Measurements from ENCODE around the gene BCO2.

The BCO2 gene

DNA sequence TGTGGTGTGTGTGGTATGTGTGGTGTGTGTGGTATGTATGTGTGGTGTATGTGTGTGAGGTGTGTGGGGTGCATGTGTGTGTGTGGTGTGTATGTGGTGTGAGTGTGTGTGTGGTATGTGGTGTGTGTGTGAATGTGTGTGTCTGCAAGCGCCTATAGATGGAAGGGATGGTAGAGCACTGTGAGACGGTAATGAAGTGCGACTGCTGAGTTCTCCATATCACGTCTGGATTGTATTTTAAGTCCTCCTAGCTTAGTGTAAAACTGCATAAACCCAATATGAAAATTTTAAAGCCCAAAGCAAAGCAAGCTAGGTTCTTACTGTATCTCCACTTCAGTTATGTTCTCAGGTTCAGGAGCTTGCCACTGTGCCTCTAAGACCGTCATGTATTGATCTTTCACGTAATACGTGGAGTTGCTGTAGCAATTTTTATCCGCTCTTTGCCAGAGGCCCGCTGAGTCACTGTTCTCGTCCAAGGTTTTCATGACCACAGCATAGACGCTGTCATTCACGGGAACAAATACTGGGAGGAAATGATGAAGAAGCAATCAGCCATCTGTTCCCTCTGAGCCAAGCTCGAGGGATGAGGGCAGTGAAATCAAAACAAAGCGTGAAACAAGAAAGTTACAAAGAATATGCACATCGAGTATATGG is 79.9 kb downstream of the BCO2 start:
- no peak for DNase-seq

DNA sequence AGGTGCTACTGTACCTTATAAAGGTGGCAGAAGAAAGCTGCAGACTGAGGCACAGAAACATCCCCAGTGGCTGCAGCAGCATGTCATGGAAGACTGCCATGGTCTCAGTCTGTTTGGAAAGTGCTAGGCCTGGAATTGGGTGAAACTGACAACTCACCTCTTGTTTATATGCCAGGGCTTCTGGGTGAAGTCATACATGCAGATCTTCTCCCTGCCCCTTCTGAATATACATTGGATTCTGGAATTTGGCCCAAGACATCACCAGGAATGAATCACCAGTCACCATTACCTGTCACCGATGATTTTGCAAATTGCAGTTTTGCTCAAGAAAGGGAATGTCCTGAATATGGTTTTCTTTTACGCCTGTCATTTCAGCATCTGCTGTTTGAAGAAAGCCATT is 85.2 kb downstream of the BCO2 start, which contains the start of gene PLET1:
PLET1 (minus strand) TSS at position 371 of the 400 bp plus-strand sequence; CDS start at position 100, 271 bp downstream.
- no peak for DNase-seq

DNA sequence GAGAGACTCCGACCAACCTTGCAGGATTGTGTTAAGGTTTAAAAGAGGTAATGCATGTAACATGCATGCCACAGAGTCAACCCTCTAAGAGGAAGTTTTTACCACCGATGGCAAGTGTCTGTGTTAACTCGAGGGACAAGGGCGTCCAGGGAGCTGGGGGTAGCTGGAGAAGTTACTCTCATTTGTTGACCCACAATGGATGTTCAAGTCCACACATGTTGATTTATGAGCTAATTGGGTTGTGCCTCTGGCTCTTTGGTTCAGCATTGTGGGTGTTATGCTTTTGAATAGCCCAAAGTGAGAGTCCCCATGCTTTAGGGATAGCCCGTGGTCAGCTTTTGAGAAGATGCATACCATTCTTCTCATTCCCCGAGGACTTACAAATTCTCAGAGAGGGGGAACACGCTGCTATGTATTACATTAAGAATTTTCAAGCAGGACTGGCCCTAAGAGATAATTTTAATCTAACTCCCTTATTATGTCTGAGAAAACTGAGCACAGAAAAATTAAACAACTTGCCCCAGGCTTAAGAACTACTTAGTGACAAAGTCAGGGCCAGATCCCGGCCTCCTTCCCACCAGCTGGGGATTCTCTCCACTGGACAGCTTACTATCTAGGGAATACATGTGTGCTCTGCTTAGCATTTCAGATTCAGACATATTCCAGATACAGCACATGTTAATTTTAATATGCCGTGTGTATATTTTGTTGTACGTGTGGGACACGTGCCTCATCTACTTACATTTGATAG is 90.5 kb downstream of the BCO2 start:
- no peak for DNase-seq

DNA sequence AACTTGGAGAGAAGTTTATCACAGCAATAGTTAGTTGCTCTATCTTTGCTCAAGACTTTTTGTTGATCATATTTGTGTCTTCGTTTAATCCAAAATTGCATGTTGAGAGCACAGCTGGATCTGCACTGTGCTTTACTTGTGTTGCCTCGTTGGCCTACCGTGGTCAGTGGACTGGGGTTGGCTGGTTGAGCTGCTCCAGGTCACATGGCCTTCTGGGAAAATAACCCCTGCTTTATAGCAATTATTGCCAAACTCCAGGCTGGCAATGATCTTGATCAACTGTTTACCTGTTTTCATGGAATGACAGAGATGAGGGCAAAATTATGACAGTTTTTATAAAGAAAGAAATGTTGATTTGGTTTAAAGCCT is 91.1 kb downstream of the BCO2 start:
- no peak for DNase-seq

DNA sequence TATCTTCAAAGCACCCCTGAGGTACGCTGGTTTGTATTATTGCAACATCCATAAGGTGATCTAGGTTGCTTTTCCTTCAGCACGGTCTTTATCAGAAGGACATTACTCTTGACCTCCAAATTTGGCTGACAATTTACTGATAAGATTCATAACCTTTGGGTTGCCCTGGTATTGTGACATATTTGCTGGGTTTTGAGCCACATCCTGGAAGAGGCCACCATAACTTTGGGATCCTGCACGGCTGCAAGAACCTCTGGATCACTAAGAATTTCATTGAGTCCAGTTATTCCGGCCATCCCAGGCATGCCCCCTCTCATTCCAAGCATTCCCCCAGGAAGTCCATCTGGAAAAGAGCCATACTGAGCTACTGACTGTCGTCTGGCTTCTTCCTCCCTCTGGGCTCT is 91.9 kb downstream of the BCO2 start:
- no peak for DNase-seq

DNA sequence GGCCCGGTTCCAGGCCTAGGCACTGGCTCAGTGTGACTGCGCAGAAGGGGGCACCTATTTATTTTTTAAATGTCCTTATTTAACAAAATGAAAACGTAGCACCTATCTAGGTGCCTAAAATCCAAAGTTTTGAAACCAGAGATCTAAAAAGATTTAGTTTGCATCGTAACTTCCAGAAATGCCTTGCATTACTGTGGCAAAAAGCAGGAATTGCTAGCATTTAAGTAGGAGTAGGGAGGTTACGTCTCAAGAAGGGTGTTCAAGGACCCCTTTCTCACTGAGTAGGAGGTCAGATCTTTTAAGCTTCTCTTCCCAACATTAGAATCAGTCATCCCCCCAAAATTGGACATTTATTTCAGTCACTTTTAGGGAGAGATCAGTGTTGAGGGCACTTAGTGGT is 93.1 kb downstream of the BCO2 start:
- no peak for DNase-seq

Measured in activated CD4-positive, alpha-beta T cell treated with anti-CD3 and anti-CD28 coated beads for 4 hours (primary cell).